Measurements from ENCODE around the gene NRK.

DNA sequence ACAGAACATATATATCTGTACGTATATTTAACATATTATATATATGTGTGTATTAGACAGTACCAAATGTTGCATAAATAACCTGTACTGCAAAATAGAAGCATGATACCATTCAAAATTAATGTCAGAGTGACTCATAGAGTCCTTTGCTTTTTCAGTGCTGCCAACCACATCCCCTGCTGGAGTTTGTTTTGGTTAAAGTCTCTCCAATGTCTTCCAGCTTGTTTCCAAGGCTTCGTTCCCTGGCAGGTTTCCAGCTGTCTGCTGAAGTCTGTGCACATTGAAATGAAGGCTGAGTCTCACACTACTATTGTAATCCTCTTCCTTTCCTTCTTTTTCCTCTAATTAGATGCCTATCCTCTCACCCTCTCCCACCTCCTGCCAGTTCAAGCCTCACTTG is 14.9 kb downstream of the NRK start:
- TF ChIP-seq CTCF (IDR thresholded peaks at IDR 0.05) (no peak), POLR2AphosphoS5 (IDR thresholded peaks at IDR 0.05) (no peak), POLR2A (IDR thresholded peaks at IDR 0.05) (no peak)

Measured in breast epithelium (tissue), 3 donors.